Hematopoietic multipotent progenitor cell treated with erythropoietin and hydrocortisone succinate and interleukin-3 and kit ligand, for 8 days (in vitro differentiated cells): ENCODE measurements around the gene ACE.
"Not testable (repeated sequence)": the region's sequence is repeated elsewhere in the genome, so short reads cannot be mapped to it uniquely, and the experiment has no call there.

Source experiments
- DNase-seq: peaks from one replicate; pipeline ENCODE4 v3.0.0-alpha.2; 2015

ACE gene

GRCh38 chr17:63445065-63445464, 31.8 kb upstream of the ACE start:
- DNase-seq: no peak

- no peak for DNase-seq
These were observed 31.3 kb upstream of the ACE start for GRCh38 chr17:63445571-63445953.

GRCh38 chr17:63445954-63446752, 30.7 kb upstream of the ACE start, which contains the start of gene CYB561:
CYB561 (minus strand) TSS chr17:63446306; CDS start chr17:63437547, 8,759 bp downstream.
- peak; percentile 65 for DNase-seq

GRCh38 chr17:63446753-63447470, 29.9 kb upstream of the ACE start:
- peak; percentile 76 for DNase-seq

- DNase-seq: no peak
These were observed 29.3 kb upstream of the ACE start for GRCh38 chr17:63447471-63448009.

GRCh38 chr17:63448655-63449054, 28.2 kb upstream of the ACE start:
- DNase-seq: no peak

- no peak for DNase-seq
These were observed 26.3 kb upstream of the ACE start for GRCh38 chr17:63450551-63450950.

GRCh38 chr17:63451150-63451549, 25.7 kb upstream of the ACE start:
- DNase-seq: no peak

- no peak for DNase-seq
These were observed 24.6 kb upstream of the ACE start for GRCh38 chr17:63452046-63452961.

- DNase-seq: no peak
These were observed 23.8 kb upstream of the ACE start for GRCh38 chr17:63452962-63453551.

- DNase-seq: not testable (repeated sequence)
These were observed 22.5 kb upstream of the ACE start for GRCh38 chr17:63454357-63454756.

- no peak for DNase-seq
These were observed 21.9 kb upstream of the ACE start for GRCh38 chr17:63454915-63455314.

GRCh38 chr17:63455417-63455816, 21.4 kb upstream of the ACE start:
- no peak for DNase-seq

- no peak for DNase-seq
These were observed 18.4 kb upstream of the ACE start for GRCh38 chr17:63458478-63458877.

- no peak for DNase-seq
These were observed 16.8 kb upstream of the ACE start for GRCh38 chr17:63460018-63460417.

- DNase-seq: no peak
These were observed 13.1 kb upstream of the ACE start for GRCh38 chr17:63463771-63464170.

- no peak for DNase-seq
These were observed 12.1 kb upstream of the ACE start for GRCh38 chr17:63464691-63465236.

- not testable (repeated sequence) for DNase-seq
These were observed 8.8 kb upstream of the ACE start for GRCh38 chr17:63468099-63468498.

GRCh38 chr17:63474174-63474573, 2.7 kb upstream of the ACE start:
- no peak for DNase-seq

- DNase-seq: no peak
These were observed 2.0 kb upstream of the ACE start for GRCh38 chr17:63474586-63475460.
